Measurements from ENCODE around the gene LBR. TPM values are rescaled to one million over a fixed set of nuclear protein-coding genes. Genes with fewer than 3 reads are reported as not detected.

The LBR gene
- polyA plus RNA-seq, 1 donor (not counting 4 experiments of a cell fraction or from before 2014, with no cell fraction given), result 30.5 TPM

DNA sequence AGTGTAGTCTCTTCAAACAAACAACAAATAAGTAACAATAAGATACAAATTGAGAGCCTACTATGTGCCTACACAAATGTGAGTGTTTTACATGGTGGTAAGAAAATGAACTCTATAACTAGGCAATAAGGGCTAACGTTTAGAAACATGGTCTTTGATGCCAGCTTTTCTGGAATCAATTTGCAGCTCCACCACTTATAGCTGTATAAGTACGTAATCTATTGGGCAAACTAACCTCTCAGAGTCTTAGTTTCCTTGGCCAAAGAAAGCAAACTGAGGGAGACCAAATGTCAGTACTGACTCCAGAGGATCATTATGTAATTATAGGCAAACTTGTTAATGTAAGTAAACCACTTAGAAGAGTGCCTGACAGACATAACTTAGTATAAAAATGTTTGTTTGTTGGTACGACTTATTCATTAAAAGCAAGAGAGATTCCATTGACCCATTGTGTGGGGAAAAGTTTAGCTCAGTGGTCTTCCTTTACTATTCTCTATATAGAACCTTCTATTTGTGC, 59.7 kb downstream of the LBR start:
- Histone ChIP-seq H3K36me3 (ENCODE audit: control insufficient read depth in 2 of 2, extremely low read depth in 1 of 2, insufficient read depth in 2 of 2, low read length in 2 of 2) (no peaks in the 10 kb centered on the region), H3K4me1 (ENCODE audit: control insufficient read depth, extremely low read depth, insufficient read depth, low read length) (peaks cover 2% of the 10 kb centered on the region), H3K4me3 (ENCODE audit: control insufficient read depth in 2 of 3, extremely low read depth in 1 of 3, insufficient read depth in 2 of 3, low read depth in 1 of 3, low read length in 3 of 3) (no peak overlapping the region), H3K9me3 (ENCODE audit: control insufficient read depth, low read depth, low read length) (no peaks in the 10 kb centered on the region), H3K9ac (ENCODE audit: control insufficient read depth, extremely low read depth, insufficient read depth, low read length) (no peak overlapping the region), H3K9me1 (ENCODE audit: control insufficient read depth, extremely low read depth, insufficient read depth, low read length) (no peaks in the 10 kb centered on the region), H3K27me3 (ENCODE audit: control insufficient read depth, extremely low read depth, insufficient read depth, low read length) (no peaks in the 10 kb centered on the region), H4K20me1 (ENCODE audit: control insufficient read depth, extremely low read depth, insufficient read depth, low read length) (no peaks in the 10 kb centered on the region), H2AFZ (ENCODE audit: control insufficient read depth, low read length) (no peak overlapping the region), H3K79me2 (ENCODE audit: control insufficient read depth, insufficient read depth, low read length) (no peaks in the 10 kb centered on the region), H3K27ac (ENCODE audit: control insufficient read depth, insufficient read depth, low read length) (no peak overlapping the region), H3K4me2 (ENCODE audit: control insufficient read depth, extremely low read depth, insufficient read depth, low read depth, low read length) (no peak overlapping the region)
- TF ChIP-seq EZH2 (IDR thresholded peaks at IDR 0.05; ENCODE audit: low read length) (no peak), CTCF (optimal IDR thresholded peaks at IDR 0.05 in 1 of 3, IDR thresholded peaks at IDR 0.05 in 1 of 3, conservative IDR thresholded peaks at IDR 0.05 in 1 of 3; ENCODE audit: extremely low read depth in 1 of 3, insufficient read depth in 2 of 3, low read length in 3 of 3) (no peak)
- FAIRE-seq (no peak), DNase-seq (ENCODE audit: low read depth, low spot score) (no peak)
- dilution Hi-C loops (cut with MboI; ENCODE audit: extremely low pct_ligation_motif_present, low sequenced_read_pairs), result no loop called here

DNA sequence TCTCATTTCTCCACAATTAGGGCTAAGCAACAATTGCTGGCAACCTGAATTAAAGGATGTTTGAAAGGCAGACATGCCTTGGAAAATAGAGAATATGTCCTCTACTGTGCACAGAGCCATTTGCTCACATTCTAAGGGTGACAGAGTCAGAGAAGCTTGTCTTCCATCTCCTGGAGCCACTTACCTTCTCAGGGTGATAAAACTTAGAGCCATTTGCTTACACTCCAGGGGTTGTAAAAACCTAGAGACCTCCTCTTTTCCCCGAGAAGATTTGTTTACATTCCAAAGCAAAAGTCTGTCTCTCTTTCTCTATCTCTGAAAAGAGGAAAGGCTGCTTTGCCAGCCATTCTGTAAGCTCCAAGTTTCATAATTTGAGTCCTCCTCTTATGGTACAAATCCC, 61.3 kb downstream of the LBR start:
- H3K4me1 ChIP-seq (ENCODE audit: control insufficient read depth, extremely low read depth, insufficient read depth, low read length), result peaks cover 2% of the 10 kb centered on the region
- FAIRE-seq (no peak), DNase-seq (ENCODE audit: low read depth, low spot score) (no peak)
- no peak for TF ChIP-seq CTCF (optimal IDR thresholded peaks at IDR 0.05 in 1 of 3, IDR thresholded peaks at IDR 0.05 in 1 of 3, conservative IDR thresholded peaks at IDR 0.05 in 1 of 3; ENCODE audit: extremely low read depth in 1 of 3, insufficient read depth in 2 of 3, low read length in 3 of 3)
- no peak for TF ChIP-seq EZH2 (IDR thresholded peaks at IDR 0.05; ENCODE audit: low read length)
- H3K9me1 ChIP-seq (ENCODE audit: control insufficient read depth, extremely low read depth, insufficient read depth, low read length), result no peaks in the 10 kb centered on the region
- no peak overlapping the region for H2AFZ ChIP-seq (ENCODE audit: control insufficient read depth, low read length)
- H3K36me3 ChIP-seq (ENCODE audit: control insufficient read depth in 2 of 2, extremely low read depth in 1 of 2, insufficient read depth in 2 of 2, low read length in 2 of 2), result no peaks in the 10 kb centered on the region
- H4K20me1 ChIP-seq (ENCODE audit: control insufficient read depth, extremely low read depth, insufficient read depth, low read length), result no peaks in the 10 kb centered on the region
- H3K79me2 ChIP-seq (ENCODE audit: control insufficient read depth, insufficient read depth, low read length), result no peaks in the 10 kb centered on the region
- no peak overlapping the region for H3K4me3 ChIP-seq (ENCODE audit: control insufficient read depth in 2 of 3, extremely low read depth in 1 of 3, insufficient read depth in 2 of 3, low read depth in 1 of 3, low read length in 3 of 3)
- no peaks in the 10 kb centered on the region for H3K9me3 ChIP-seq (ENCODE audit: control insufficient read depth, low read depth, low read length)
- no peak overlapping the region for H3K9ac ChIP-seq (ENCODE audit: control insufficient read depth, extremely low read depth, insufficient read depth, low read length)
- no peak overlapping the region for H3K4me2 ChIP-seq (ENCODE audit: control insufficient read depth, extremely low read depth, insufficient read depth, low read depth, low read length)
- H3K27ac ChIP-seq (ENCODE audit: control insufficient read depth, insufficient read depth, low read length), result no peak overlapping the region
- no peaks in the 10 kb centered on the region for H3K27me3 ChIP-seq (ENCODE audit: control insufficient read depth, extremely low read depth, insufficient read depth, low read length)
- dilution Hi-C loops (cut with MboI; ENCODE audit: extremely low pct_ligation_motif_present, low sequenced_read_pairs), result no loop called here
